KOPT-K1 (cell line): ENCODE measurements around the gene COL13A1.

Experiments used
- H3K27ac ChIP-seq: fragments of 200-600 bp; sonication (generic); 2 replicates; pipeline ENCODE4 v1.5.1; 2016; ENCODE audit warnings: antibody characterized with exemption, mild to moderate bottlenecking, low read depth, low read length; ENCODE audit not compliant: poor library complexity, severe bottlenecking
- H3K36me3 ChIP-seq: fragments of 200-600 bp; sonication (generic); 2 replicates; pipeline ENCODE4 v1.5.1; 2017; ENCODE audit warnings: antibody characterized with exemption, mild to moderate bottlenecking, low read length, moderate library complexity; ENCODE audit not compliant: insufficient read depth
- H3K9me3 ChIP-seq: fragments of 200-600 bp; sonication (generic); 2 replicates; pipeline ENCODE4 v1.5.1; 2017; ENCODE audit warnings: antibody characterized with exemption, low read length, mild to moderate bottlenecking; ENCODE audit not compliant: insufficient read depth, poor library complexity, severe bottlenecking

The COL13A1 gene

GRCh38 chr10:69979174-69979573 is 177.5 kb downstream of the COL13A1 start:
- Histone ChIP-seq H3K9me3 (peaks cover 39% of the 10 kb centered on the region), H3K36me3 (no peaks in the 10 kb centered on the region), H3K27ac (no peak overlapping the region)

GRCh38 chr10:69980672-69981071 is 179.0 kb downstream of the COL13A1 start:
- Histone ChIP-seq H3K9me3 (peaks cover 39% of the 10 kb centered on the region), H3K36me3 (no peaks in the 10 kb centered on the region), H3K27ac (no peak overlapping the region)

GRCh38 chr10:69988094-69988493 is 186.4 kb downstream of the COL13A1 start:
- no peaks in the 10 kb centered on the region for H3K36me3 ChIP-seq
- H3K9me3 ChIP-seq, result no peaks in the 10 kb centered on the region

GRCh38 chr10:69991151-69991550 is 189.4 kb downstream of the COL13A1 start:
- Histone ChIP-seq H3K36me3 (no peaks in the 10 kb centered on the region), H3K27ac (no peak overlapping the region), H3K9me3 (no peaks in the 10 kb centered on the region)

More at GRCh38 chr10:69988094-69988493, 186.4 kb downstream of the COL13A1 start:
- no peak overlapping the region for H3K27ac ChIP-seq

- H3K27ac ChIP-seq, result no peak overlapping the region
- H3K9me3 ChIP-seq, result no peaks in the 10 kb centered on the region
- no peaks in the 10 kb centered on the region for H3K36me3 ChIP-seq
These were observed 192.6 kb downstream of the COL13A1 start for GRCh38 chr10:69994262-69994661.

GRCh38 chr10:69996611-69997010 is 194.9 kb downstream of the COL13A1 start:
- Histone ChIP-seq H3K27ac (no peak overlapping the region), H3K9me3 (no peaks in the 10 kb centered on the region), H3K36me3 (no peaks in the 10 kb centered on the region)

- Histone ChIP-seq H3K36me3 (no peaks in the 10 kb centered on the region), H3K9me3 (no peaks in the 10 kb centered on the region), H3K27ac (no peak overlapping the region)
These were observed 198.6 kb downstream of the COL13A1 start for GRCh38 chr10:70000262-70000661.

- Histone ChIP-seq H3K36me3 (no peaks in the 10 kb centered on the region), H3K27ac (no peak overlapping the region), H3K9me3 (no peaks in the 10 kb centered on the region)
These were observed 205.6 kb downstream of the COL13A1 start for GRCh38 chr10:70007116-70007820.
